HG02623 (cell line): ENCODE data around the gene PRKAG1.
"Not testable (repeated sequence)": the region's sequence is repeated elsewhere in the genome, so short reads cannot be mapped to it uniquely, and the experiment has no call there.

ENCODE experiments used
- ATAC-seq: cut with Tn5 transposase; IDR thresholded peaks from one replicate; pipeline ENCODE4 v1.9.1; 2021; ENCODE audit warnings: moderate library complexity; ENCODE audit not compliant: unreplicated experiment

The PRKAG1 gene

GRCh38 chr12:49018261-49019119 is at the start of gene PRKAG1:
TSS of gene PRKAG1 (minus strand) at chr12:49018776. CDS start at chr12:49018740, 36 bp downstream.
- peak; percentile 91 for ATAC-seq

- ATAC-seq: no peak
Measured at GRCh38 chr12:49066120-49066519, 47.5 kb upstream of the PRKAG1 start.

GRCh38 chr12:49064767-49065152 is 46.2 kb upstream of the PRKAG1 start:
- ATAC-seq: no peak

- ATAC-seq: not testable (repeated sequence)
Measured at GRCh38 chr12:49061916-49062315, 43.3 kb upstream of the PRKAG1 start.

GRCh38 chr12:49061157-49061650 is 42.6 kb upstream of the PRKAG1 start:
- ATAC-seq: peak; percentile 6

- peak; percentile 33 for ATAC-seq
Measured at GRCh38 chr12:49060237-49061156, 41.9 kb upstream of the PRKAG1 start, which contains the start of gene KMT2D. TSS of gene KMT2D (minus strand) at chr12:49060794. CDS start at chr12:49055324, 5,470 bp downstream.

- ATAC-seq: peak; percentile 5
Measured at GRCh38 chr12:49059299-49060171, 41.0 kb upstream of the PRKAG1 start.

- no peak for ATAC-seq
Measured at GRCh38 chr12:49059045-49059298, 40.4 kb upstream of the PRKAG1 start.

- ATAC-seq: no peak
Measured at GRCh38 chr12:49058366-49059044, 39.9 kb upstream of the PRKAG1 start.

GRCh38 chr12:49057888-49058287 is 39.3 kb upstream of the PRKAG1 start:
- no peak for ATAC-seq

- ATAC-seq: peak; percentile 62
Measured at GRCh38 chr12:49055978-49056754, 37.6 kb upstream of the PRKAG1 start.

GRCh38 chr12:49055092-49055491 is 36.5 kb upstream of the PRKAG1 start:
- no peak for ATAC-seq

GRCh38 chr12:49054524-49054923 is 35.9 kb upstream of the PRKAG1 start:
- no peak for ATAC-seq

- ATAC-seq: no peak
Measured at GRCh38 chr12:49054096-49054495, 35.5 kb upstream of the PRKAG1 start.

GRCh38 chr12:49052451-49053208 is 34.1 kb upstream of the PRKAG1 start:
- ATAC-seq: no peak

- no peak for ATAC-seq
Measured at GRCh38 chr12:49051777-49052438, 33.3 kb upstream of the PRKAG1 start.

GRCh38 chr12:49051373-49051764 is 32.8 kb upstream of the PRKAG1 start:
- no peak for ATAC-seq
